Epidermal melanocyte (primary cell): Measurements from ENCODE around the gene KIF5C.

ENCODE experiments used
- DNase-seq: peaks from one replicate; pipeline ENCODE4 v3.0.0; 2011; ENCODE audit warnings: low spot score; ENCODE audit not compliant: insufficient read length

Gene KIF5C

DNA sequence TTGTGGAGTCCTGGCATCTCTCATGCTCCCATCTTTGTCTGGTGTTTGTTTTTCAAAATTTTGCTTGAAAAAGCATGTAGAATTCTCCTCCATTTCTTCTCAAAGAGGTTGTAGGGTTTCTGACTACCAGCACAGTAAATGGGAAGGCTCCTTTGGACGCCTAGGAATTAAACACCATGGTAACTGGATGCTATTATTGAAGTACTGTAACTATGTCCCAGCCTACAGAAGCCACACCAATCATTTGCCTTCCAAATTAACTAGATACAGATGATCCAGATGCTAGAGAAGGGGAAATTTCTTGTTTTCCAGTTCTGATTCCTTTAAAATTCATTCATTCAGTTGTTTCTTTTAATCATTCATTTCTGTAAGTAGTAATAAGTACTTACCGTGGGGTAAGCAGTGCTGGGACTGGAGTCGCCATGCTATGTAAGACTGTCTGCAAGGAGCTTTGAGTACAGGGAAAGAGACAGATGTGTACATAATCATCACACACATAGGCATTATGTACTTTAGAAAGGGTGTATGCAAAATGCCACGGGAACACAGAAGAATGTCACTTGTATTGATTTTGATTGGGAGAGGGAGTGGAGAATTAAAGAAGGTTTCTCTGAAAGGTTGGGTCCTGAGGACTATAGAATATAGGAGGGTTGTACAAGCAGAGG lies 49.6 kb downstream of the KIF5C start:
- no peak for DNase-seq

DNA sequence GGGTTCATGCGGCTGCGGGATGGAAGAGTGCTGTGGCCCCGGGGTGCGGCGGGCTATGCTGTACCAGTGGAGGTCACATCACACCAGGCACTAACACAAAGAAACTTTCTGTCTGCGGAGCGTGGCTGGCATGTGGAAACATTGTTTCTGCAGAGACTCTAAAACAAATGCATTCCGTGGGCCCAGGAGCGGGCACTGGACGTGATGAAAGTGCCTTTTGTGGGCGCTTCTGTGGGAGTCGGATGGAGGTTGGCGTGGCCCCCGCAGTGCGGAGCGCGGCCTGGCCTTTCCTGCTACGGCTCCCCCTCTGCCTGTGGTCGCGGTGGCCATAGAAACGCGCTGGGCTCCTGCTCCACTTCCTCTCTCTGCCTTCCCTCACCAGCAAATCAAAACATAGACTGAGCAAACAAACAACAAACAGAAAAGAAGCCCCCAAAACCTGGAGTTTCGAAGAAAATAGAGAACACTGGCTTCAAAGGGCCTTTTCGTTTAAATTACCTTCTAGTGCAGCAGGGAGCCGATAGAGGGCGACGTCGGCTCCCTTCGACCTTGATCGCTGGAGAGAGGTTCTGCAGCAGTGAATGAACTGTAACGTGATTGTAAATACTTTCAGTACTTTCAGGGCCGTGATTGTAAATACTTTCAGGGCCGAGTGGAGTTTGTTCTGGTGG lies 51.4 kb downstream of the KIF5C start:
- DNase-seq, result no peak

DNA sequence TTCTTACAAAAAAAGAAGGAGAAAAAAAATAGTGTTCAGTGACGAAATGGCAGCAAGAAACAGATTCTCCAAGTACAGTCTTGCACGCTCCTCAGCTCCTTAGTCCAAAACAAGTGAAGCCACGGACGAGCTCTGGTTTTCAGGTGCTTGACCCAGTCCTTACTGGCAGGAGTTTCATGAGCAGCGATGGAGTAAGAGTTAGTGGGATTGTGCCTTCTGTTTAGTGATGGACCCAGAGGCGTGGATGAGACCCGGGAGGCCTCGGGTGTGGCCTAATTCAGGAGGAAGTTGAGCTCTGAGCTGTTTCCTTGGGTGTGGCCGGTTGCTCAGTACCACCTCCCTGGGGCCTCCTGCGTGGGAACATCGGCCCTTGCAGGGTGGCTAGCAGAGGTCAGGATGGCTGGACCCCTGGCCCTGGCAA lies 52.0 kb downstream of the KIF5C start:
- no peak for DNase-seq

DNA sequence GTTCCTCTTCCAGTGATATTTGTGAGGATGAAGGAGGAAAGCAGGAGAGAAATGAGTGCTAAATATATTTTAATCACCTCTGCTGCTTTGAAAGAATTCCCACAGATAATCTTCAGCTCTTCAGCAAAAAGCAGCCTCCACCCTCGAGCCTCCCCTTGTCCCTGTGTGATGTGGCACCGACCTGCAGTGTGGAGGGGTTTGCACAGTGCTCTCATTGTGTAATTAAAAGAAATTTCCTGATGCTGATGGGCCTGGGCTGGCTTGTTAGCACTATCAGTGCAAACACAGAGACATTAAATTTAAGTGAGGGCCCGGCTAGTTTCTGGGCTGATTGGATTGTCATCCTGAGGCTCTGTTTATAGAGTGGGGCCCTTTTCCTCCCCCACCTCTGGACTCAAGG lies 53.4 kb downstream of the KIF5C start:
- DNase-seq, result no peak

DNA sequence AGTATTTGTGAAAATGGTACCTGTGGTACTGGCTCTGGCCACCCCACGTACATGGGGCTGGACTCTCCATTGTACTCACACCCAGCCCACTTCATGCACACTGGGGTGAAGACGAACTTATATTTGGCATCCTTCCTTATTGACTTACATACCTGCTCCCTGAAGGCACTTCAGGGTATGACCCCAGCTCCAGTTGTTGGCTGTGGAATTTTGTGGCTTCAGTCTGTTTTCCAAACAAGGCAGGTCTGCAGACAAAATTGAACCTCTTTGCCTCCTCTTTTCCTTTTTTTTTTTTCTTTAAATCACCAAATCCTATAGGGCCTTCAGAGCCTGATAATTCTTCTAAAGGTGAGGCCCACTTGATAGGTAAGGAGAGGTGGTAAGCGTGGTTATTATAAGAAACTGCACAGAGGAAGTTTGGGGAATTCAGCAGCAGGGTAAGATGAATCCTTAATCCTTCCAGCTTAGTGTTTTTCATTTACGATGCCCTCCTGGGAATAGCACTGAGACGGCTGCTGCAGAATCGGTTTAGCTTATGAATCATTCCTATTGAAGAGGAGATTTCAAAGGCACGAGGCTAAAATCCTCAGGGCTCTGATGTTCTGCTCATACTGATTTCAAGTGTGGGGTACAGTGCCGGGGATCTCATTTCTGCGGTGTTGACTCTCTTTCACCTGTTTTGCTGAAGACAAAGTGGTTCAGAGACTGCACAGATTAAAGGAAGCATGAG lies 55.2 kb downstream of the KIF5C start:
- DNase-seq, result no peak

DNA sequence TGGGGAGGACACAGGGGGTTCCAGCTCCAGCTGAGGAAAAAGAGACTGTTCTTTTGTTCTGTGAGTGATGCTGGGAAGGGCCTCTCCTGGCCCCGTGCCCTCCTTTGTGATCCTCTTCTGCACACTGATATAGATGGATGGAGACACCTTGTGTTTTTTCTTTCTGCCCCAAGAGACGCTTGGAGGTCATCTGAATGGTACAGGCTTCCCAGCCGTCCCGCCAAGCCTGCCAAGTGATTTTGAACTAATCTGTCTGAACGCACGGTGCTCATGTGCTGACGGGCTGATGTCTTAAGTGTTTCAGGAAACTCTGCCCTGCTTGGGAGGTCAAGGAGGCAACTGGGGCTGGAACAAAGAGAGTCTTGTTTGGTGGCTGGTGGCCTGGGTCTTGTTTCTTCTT lies 57.5 kb downstream of the KIF5C start:
- no peak for DNase-seq

DNA sequence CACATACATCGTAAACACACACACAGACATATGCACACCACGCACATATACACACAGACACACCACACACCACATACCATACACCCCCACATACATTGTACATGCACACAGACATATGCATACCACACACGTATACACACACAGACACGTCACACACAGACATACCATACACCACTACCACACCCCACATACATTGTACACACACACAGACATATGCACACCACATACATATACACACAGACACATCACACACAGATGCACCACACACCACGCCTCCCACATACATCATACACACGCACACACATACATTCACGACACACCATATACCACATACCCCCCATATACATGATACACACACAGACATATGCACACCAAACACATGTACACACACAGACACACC lies 58.4 kb downstream of the KIF5C start:
- no peak for DNase-seq

DNA sequence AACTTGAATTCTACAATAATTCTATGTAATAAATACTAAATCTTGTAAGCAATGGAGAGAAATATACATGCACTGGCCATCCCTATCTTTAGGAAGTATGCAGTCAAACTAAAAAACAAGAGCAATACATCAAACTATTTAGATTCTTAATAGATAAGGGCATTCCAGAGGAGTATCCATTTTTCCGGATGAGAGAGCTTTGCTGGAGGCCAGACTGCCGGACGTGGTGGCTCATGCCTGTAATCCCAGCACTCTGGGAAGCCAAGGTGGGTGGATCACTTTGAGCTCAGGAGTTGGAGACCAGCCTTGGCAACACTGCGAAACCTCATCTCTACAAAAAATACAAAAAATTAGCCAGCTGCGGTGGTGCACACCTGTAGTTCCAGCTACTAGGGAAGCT lies 60.8 kb downstream of the KIF5C start:
- no peak for DNase-seq

DNA sequence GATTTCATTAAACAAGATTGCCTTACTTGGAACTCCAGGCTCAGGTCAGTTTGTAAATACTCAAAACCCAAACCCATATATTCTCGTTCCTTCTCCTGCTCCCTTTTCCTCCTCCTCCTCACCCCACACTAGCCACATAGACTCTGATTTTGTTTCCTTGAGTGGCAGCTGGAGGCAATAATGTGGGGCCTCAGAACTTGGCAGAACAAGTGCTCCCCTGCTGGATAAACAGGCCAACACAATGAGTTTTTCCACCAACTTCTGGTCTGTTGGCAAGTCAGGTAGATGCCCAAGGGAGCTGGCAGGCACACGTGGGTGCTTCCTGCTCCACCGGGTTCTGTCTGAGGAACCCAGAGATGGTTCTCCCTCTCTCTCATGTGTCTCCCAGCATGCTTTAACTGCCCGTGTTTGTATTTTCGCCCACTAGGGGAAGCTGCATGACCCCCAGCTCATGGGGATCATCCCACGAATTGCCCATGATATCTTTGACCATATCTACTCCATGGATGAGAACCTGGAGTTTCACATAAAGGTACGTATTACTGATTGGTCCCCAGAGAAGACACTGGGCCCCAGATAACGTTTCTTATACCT lies 61.9 kb downstream of the KIF5C start:
- no peak for DNase-seq

DNA sequence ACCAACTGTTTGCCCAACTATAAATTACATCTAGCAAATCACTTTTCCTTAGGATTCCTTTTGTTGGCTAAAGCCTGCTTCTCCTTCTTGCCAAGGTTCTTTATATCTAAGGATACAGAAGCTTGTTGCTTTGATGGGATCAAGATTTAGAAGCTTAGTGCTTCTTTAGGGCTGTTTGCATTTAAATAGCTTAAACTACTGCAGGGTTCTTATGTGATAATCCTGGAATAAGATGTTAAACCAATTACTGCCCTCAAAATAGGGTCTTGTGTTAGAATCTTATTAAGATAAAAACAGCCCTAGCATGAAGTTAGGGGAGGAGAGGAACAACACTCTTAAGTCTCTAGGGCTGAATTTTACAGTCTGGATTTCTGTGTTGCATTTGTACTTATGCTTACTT lies 64.2 kb downstream of the KIF5C start:
- DNase-seq, result no peak

DNA sequence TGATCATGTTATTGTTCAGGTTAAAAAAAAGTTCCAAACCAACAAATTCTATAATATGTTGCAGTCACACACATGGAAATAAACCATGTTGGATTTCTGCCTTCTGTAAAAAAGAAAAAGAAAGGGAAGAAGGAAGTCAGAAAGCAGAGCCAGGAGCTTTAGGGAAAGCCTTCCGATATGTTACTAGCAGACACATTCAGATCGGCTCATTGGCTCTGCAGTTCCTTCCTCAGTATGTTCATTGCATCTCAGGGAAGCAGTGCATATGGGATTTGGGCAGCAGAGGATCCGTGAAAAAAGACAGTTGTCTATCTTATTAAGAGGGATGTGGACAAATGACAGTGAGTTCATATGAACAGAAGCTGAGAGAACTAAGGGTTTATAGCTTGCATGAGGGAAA lies 68.1 kb downstream of the KIF5C start:
- DNase-seq, result no peak

DNA sequence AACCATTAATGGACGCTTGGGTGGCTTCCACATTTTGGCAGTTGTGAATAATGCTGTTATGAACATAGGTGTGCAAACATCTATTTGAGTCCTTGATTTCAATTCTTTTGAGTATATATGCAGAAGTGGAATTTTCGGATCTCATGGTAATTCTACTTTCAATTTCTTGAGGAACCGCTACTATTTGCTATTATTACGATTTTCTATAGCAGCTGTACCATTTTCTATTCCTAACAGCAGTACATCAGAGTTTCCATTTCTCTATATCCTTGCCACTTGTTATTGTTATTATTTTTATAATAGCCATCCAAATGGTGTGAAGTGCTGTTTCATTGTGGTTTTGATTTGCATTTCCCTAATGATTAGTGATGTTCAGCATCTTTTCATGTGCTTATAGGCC lies 69.5 kb downstream of the KIF5C start:
- no peak for DNase-seq

DNA sequence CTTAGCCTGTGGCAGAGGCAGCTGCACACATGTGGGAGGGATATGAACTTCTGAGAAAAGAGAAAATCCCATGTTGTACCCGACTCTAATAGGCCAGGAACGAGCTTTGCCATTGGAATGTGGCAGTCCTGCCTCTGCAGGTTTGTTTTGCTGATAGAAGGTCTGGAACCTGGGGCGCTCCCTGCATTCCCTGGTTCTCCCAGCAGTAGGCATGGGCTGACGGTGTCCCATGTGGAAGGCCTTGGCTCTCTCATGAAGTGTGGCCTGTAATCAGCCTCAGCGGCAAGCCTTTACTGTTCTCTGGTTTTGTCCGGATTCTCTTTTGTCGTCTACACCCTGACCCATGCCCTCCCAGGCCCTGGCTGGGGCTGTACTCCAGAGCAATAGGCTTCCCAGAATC lies 72.3 kb downstream of the KIF5C start:
- no peak for DNase-seq

DNA sequence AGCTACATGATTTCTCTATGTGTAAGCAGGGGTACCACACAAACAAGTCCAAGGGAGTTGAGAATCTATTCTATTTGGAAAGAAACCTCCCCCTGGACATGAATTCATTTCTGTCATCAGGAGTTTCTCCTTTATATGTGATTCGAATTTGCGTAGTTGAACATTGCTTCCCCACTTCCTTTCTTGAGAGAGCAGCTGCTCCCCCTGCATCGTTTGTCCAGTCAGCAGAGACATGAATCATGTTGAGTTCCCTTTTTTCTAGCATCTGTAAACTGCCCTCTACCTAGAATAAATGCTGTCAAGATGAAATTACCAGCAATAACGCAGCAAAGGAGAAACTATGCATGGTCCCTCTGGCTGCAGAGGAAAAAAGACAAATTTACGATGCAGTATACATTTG lies 73.8 kb downstream of the KIF5C start:
- DNase-seq, result no peak

DNA sequence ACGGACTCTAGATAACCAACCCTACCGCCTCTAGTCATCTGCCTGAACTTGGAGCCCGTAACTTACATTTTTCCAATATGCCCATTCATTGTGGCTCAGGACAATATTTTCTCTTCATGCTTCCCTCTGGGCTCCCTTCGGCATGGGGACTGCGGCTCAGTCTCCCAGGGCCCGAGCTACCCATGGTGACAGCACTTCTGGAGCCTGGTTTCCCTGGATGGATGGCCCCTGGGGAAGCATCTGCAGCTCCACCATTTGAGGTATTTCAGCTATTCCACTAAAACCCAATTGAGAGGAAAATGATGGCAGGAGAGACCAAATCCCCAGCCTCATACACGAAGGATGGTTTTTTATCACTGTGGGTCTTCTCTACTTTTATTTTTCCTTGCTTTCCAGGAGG lies 74.3 kb downstream of the KIF5C start:
- DNase-seq, result no peak

DNA sequence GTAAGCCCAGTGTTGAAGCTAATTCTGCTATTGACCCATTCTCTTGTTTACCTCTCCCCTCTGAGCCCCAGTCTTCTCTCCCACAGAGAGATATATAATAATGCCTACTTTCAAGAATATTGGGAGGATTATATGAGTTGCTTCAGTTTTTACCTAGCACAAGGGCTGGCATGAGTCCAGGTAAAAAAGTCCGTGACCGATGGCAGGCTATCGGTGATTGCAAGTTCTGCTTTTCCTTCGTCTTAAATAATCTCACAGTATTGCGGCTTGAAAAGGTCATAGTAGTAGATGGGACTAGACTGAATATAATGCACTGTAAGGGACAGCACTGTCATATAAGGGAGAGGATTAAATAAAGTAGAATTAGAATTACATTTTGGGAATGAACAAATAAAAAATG lies 77.6 kb downstream of the KIF5C start:
- no peak for DNase-seq

DNA sequence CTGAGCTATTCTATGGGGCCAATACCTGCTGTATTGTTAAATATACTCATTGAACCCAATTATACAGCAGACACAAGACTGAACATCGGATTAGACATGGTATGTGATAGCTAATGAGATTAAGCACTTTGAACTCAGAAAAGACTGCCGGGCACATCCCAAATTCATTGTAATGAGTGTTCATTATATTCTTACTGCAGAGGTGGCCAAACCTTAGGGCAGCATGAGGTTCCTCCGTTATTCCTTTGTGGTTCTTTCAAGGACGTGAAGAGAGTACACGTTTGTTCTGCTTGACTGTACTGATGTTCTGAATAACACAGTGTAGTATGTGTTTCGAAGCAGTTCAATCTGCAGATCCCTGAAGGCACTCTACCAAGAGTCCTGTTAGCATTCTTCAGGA lies 78.4 kb downstream of the KIF5C start:
- DNase-seq, result no peak

DNA sequence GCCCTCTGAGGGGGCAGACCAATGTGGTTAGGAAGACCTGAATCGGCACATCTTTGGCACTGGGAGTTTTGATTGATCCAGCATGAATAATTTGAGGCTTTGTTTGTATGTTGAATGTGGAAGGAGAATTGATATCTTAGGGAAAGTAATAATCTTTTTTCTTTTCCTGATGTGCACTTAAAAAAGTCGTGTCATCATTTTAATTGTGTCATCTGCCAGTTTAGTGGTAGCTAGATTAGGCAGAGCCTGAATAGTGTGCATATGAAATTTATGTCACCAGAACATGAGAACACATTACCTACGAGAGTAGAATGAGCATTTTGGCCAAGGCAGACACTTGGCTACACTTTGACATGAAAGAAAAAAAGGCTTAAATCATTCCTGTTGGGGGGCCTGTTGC lies 79.5 kb downstream of the KIF5C start:
- DNase-seq, result no peak

DNA sequence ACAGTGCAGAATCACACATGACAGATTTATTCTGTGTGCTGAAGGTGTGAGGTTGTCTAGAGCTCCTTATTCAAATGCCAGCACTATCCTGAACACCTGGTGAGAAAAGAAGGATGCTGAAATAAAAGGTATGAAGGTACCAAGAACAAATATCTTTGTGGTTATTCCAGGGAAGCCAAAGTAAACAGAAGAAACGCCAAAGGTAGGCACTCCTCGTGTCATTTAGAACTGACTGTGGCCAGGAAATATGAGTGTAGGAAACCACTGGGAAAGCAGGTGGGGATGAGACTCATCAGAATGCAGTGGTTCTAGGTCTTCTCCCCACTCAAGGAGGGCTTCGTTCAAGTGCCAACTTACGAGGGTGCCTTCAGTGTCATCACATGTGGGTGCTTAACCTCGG lies 80.8 kb downstream of the KIF5C start:
- DNase-seq, result no peak

DNA sequence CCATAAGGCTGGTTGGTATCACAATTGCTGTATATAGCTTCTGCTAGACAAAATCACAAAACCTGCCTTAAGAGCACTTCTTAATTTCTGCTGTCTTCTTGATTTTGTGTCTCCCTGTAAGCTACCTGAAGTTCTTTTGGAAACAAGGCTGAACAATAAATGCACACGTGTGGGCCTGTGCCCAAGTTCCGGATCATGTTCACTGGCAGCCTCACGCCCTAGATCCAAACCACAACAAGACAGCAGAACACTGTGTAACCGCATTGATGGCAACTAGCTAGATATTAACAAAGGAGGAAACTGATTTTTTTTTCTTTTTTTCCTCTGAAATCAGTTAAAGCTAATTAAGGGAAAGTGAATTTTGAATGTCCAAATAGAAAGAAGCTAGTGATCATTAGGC lies 82.0 kb downstream of the KIF5C start:
- DNase-seq, result no peak

DNA sequence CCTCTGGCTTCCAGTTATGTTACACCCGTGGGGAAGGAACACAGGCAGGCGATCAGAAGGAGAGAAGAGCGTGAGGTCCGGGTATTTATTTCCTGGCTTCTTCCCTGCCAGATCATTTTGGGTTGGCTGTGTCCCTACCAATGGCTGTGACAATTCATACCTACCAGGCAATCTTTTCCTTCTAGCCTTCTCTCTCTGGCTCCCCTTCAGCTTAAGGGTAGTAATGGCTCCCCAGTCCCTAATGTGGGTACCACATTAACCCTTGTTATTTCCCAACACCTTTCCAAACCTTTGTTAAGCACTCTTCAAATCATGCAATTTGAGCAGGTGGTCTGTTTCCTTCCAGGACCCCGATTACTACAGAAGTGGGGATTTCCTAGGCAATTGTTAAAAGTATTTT lies 84.7 kb downstream of the KIF5C start:
- DNase-seq, result no peak

DNA sequence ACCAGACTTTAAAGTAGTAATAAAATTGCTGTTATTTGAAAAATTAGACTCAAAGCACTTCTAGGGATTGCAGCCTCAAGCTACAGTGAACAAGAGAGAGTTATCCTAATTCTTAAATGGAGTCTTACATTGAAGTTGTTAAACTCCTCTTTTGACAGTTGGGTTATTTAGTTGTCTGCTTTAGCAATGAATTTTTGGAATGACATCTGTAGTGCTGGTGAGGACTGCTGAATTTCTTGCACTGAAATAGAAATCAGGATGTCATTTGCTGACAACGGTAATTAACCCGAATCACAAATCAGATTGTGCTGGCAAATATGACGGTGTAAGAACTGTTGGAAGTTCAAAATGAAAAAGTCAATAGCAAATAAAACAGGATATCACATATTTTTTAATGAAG lies 85.5 kb downstream of the KIF5C start:
- DNase-seq, result no peak
